Cardiac fibroblast (primary cell): ENCODE data around the gene AP3M1.

ENCODE experiments used
- DNase-seq, 2 donors: peaks; one replicate each; pipeline versions ENCODE4 v3.0.0 to v3.0.0-alpha.2; 2010; ENCODE audit warnings: low read depth in 2 of 2
- H3K4me3 ChIP-seq, 2 donors: replicated peaks in 1 of 2; 1 replicate in 1 of 2; 2 replicates in 1 of 2; pipeline ENCODE4 v1.5.1; 2011; ENCODE audit warnings: low read depth in 2 of 2, low read length in 2 of 2, mild to moderate bottlenecking in 2 of 2, moderate library complexity in 1 of 2
- TF ChIP-seq, protein P1 (sequence below): IDR thresholded peaks from one replicate; pipeline ENCODE4 v1.5.1; 2011; ENCODE audit warnings: low read depth, mild to moderate bottlenecking, low read length, inconsistent platforms

Gene AP3M1

GRCh38 chr10:74076961-74077360 is 73.7 kb downstream of the AP3M1 start:
- H3K4me3 ChIP-seq = no peak overlapping the region
- no peak for DNase-seq
- TF ChIP-seq, protein P1, sequence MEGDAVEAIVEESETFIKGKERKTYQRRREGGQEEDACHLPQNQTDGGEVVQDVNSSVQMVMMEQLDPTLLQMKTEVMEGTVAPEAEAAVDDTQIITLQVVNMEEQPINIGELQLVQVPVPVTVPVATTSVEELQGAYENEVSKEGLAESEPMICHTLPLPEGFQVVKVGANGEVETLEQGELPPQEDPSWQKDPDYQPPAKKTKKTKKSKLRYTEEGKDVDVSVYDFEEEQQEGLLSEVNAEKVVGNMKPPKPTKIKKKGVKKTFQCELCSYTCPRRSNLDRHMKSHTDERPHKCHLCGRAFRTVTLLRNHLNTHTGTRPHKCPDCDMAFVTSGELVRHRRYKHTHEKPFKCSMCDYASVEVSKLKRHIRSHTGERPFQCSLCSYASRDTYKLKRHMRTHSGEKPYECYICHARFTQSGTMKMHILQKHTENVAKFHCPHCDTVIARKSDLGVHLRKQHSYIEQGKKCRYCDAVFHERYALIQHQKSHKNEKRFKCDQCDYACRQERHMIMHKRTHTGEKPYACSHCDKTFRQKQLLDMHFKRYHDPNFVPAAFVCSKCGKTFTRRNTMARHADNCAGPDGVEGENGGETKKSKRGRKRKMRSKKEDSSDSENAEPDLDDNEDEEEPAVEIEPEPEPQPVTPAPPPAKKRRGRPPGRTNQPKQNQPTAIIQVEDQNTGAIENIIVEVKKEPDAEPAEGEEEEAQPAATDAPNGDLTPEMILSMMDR = no peak

DNA sequence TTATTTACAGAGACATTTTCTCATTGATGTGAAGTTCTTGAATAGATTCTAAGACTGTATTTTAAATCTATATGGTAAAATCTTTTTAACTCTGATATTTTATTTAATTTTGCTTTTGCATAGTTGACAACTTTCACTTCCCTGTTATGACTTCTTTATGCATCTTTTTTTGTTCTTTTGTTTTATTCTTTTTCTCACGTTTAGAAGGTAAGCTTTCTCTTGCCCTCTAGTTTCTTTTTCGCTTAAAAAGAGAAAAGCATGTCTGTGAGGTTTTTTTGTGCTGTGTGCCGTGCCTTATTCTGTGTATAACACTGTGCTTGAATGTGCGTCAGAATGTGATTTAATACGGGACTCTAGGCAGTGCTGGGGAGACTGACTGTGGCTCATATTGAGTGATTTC is 74.7 kb downstream of the AP3M1 start:
- no peak overlapping the region for H3K4me3 ChIP-seq
- DNase-seq = no peak
- TF ChIP-seq, protein P1 = no peak

GRCh38 chr10:74072503-74072902 is 78.1 kb downstream of the AP3M1 start:
- no peak overlapping the region for H3K4me3 ChIP-seq
- TF ChIP-seq, protein P1 = no peak
- DNase-seq = peak in 1 of 2 donors; percentile 71

DNA sequence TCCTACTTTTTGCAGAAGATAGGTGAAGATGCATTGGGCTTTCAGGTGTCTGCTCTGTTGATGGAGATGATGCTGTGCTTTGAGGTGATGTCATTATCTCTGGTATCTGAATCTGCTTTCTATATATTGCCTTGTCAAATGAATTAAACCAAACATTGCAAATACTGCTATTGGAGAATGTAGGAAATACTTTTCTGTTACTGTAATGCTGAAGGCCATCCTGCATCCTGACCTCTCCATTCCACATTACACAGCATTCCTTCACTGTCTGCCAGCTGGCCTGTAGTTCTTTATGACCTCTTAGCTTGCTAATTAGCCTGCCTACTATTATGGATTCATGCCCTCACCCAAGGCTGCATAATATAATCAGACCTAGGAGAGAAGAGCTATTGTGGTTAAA is 79.5 kb downstream of the AP3M1 start:
- H3K4me3 ChIP-seq = no peak overlapping the region
- DNase-seq = peak; percentile 84 to 85
- TF ChIP-seq, protein P1 = no peak
